IPS DF 4.7 (cell line): ENCODE measurements around the gene VPS29.

Experiments used
- DNase-seq: peaks from one replicate; pipeline ENCODE4 v3.0.0-alpha.2; 2013; ENCODE audit warnings: low spot score; ENCODE audit errors: extremely low read depth

VPS29 gene

DNA sequence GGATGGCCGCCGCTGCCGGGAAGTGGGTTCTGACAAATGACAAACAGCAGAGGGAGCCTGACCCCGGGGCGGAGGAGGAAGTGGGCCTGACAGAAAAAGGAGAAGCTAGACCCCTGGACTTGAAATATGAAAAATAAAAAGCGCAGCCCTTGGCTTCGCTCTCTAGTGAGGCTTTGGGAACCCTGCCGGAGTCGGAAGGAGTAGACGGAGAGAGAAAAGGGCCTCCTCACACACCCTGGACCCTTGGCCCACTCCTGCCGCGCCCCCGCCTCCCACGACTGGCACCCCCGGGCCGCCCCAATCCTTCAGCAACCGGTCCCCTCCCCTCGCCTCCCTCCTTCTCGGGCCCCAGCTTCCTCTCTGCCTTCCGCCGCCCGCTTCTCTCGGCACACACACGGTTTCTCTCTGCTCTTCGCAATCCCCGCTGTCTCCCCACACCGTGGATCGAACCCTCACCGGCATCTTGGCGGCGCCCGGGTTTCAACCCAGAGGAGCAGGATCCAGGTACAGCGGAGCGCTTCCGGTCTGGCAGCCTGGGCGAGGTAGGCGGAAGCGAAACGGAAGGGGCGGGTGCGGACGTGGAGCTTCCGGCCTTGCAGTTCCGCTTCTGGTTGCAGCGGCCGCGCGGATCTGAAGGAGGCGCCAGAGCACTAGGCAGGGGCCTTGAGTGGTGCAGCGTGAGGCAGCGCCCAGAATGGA is 52.0 kb downstream of the VPS29 start, which contains the start of gene ARPC3:
TSS of gene ARPC3 (minus strand) at position 539 of the 699 bp plus-strand sequence. CDS start at position 462, 77 bp downstream.
- peak; percentile 91 for DNase-seq

DNA sequence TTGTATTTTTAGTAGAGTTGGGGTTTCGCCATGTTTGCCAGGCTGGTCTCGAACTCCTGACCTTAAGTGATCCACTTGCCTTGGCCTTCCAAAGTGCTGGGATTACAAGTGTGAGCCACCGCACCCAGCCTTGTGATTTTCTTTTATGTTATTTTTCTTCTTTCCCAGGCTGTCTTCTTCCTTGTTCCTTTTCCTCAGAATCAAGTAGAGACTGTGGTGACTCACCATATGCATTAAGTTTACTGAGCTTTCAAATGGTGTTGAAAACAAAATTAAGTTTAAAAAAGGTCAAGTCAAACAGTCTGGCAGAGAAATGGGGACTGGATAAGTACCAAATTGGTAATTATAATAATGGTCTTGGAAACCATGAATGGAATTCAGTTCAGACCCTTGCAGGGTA is 57.5 kb downstream of the VPS29 start:
- DNase-seq: no peak
